Subcutaneous abdominal adipose tissue (tissue), 5 donors: Measurements from ENCODE around the gene DCUN1D4.

Experiments
- H3K27ac ChIP-seq: one replicate; pipeline ENCODE4 v1.7.0; 2013; ENCODE audit warnings: low read depth, mild to moderate bottlenecking, inconsistent platforms, low read length, moderate library complexity
- H3K27me3 ChIP-seq, 5 donors: one replicate each; pipeline ENCODE4 v1.7.0; 2013; ENCODE audit warnings: low read length in 5 of 5, inconsistent platforms in 1 of 5; ENCODE audit not compliant: control insufficient read depth in 5 of 5, insufficient read depth in 4 of 5
- H3K36me3 ChIP-seq, 5 donors: one replicate each; pipeline ENCODE4 v1.7.0; 2013; ENCODE audit warnings: low read length in 5 of 5; ENCODE audit not compliant: control insufficient read depth in 5 of 5, insufficient read depth in 5 of 5
- H3K4me1 ChIP-seq, 5 donors: one replicate each; pipeline ENCODE4 v1.7.0; 2013; ENCODE audit warnings: low read length in 5 of 5, mild to moderate bottlenecking in 3 of 5, moderate library complexity in 1 of 5; ENCODE audit not compliant: control insufficient read depth in 5 of 5, insufficient read depth in 5 of 5
- H3K4me3 ChIP-seq, 5 donors: one replicate each; pipeline ENCODE4 v1.7.0; 2013; ENCODE audit warnings: low read length in 5 of 5, low read depth in 1 of 5
- H3K9ac ChIP-seq, 5 donors: one replicate each; pipeline ENCODE4 v1.7.0; 2013; ENCODE audit warnings: low read length in 5 of 5, mild to moderate bottlenecking in 4 of 5, moderate library complexity in 3 of 5
- H3K9me3 ChIP-seq, 5 donors: one replicate each; pipeline ENCODE4 v1.7.0; 2013; ENCODE audit warnings: low read length in 5 of 5; ENCODE audit not compliant: control insufficient read depth in 5 of 5
- donor health status: healthy.
- donor health status: healthy.
- donor health status: healthy.
- donor health status: healthy.
- donor health status: healthy.

The DCUN1D4 gene

GRCh38 chr4:51842554-51843308 lies at the start of gene DCUN1D4:
Gene DCUN1D4, plus strand, starts transcription at chr4:51843153. Its CDS starts 90 bp downstream, at chr4:51843243.
- Histone ChIP-seq H3K4me3 (peak within 1 kb of the TSS; percentile 87 to 97 (median 91)), H3K4me1 (peaks cover 3 to 24% (median 19%) of the 10 kb centered on the region in 5 donors), H3K27me3 (no peaks in the 10 kb centered on the region), H3K9ac (peak within 1 kb of the TSS; percentile 73 to 86 (median 82)), H3K36me3 (peaks cover 0 to 5% (median 0%) of the 10 kb centered on the region in 5 donors), H3K27ac (peak within 1 kb of the TSS; percentile 92), H3K9me3 (no peaks in the 10 kb centered on the region)

- no peak overlapping the region for H3K27ac ChIP-seq
- peak overlapping the region in 1 of 5 donors; percentile 37 for H3K4me3 ChIP-seq
- peaks cover 8 to 35% (median 14%) of the 10 kb centered on the region in 5 donors for H3K9me3 ChIP-seq
These were observed 22.3 kb upstream of the DCUN1D4 start for GRCh38 chr4:51820443-51821234.

GRCh38 chr4:51825341-51825740 lies 17.6 kb upstream of the DCUN1D4 start:
- no peak overlapping the region for H3K9ac ChIP-seq
- no peak overlapping the region for H3K4me3 ChIP-seq
- H3K27me3 ChIP-seq: no peaks in the 10 kb centered on the region
- H3K27ac ChIP-seq: no peak overlapping the region
- peaks cover 0 to 18% (median 1%) of the 10 kb centered on the region in 5 donors for H3K9me3 ChIP-seq
- peaks cover 0 to 5% (median 0%) of the 10 kb centered on the region in 5 donors for H3K36me3 ChIP-seq
- no peaks in the 10 kb centered on the region for H3K4me1 ChIP-seq

More at GRCh38 chr4:51820443-51821234, 22.3 kb upstream of the DCUN1D4 start:
- Histone ChIP-seq H3K36me3 (peaks cover 0 to 8% (median 0%) of the 10 kb centered on the region in 5 donors), H3K9ac (no peak overlapping the region), H3K27me3 (no peaks in the 10 kb centered on the region), H3K4me1 (no peaks in the 10 kb centered on the region)

- Histone ChIP-seq H3K4me3 (no peak overlapping the region), H3K27me3 (no peaks in the 10 kb centered on the region), H3K4me1 (peaks cover 0 to 15% (median 7%) of the 10 kb centered on the region in 5 donors), H3K9me3 (no peaks in the 10 kb centered on the region), H3K36me3 (no peaks in the 10 kb centered on the region), H3K27ac (no peak overlapping the region), H3K9ac (no peak overlapping the region)
These were observed 12.7 kb upstream of the DCUN1D4 start for GRCh38 chr4:51830156-51830720.

- Histone ChIP-seq H3K9me3 (no peaks in the 10 kb centered on the region), H3K4me1 (peaks cover 0 to 15% (median 7%) of the 10 kb centered on the region in 5 donors), H3K36me3 (no peaks in the 10 kb centered on the region), H3K9ac (no peak overlapping the region), H3K4me3 (no peak overlapping the region), H3K27ac (no peak overlapping the region), H3K27me3 (no peaks in the 10 kb centered on the region)
These were observed 11.8 kb upstream of the DCUN1D4 start for GRCh38 chr4:51831133-51831532.

- no peaks in the 10 kb centered on the region for H3K9me3 ChIP-seq
- no peak overlapping the region for H3K9ac ChIP-seq
- no peak overlapping the region for H3K4me3 ChIP-seq
- no peaks in the 10 kb centered on the region for H3K27me3 ChIP-seq
- H3K27ac ChIP-seq: no peak overlapping the region
- H3K4me1 ChIP-seq: peaks cover 0 to 15% (median 7%) of the 10 kb centered on the region in 5 donors
- H3K36me3 ChIP-seq: no peaks in the 10 kb centered on the region
These were observed 9.7 kb upstream of the DCUN1D4 start for GRCh38 chr4:51833236-51833635.

GRCh38 chr4:51835079-51835478 lies 7.9 kb upstream of the DCUN1D4 start:
- no peak overlapping the region for H3K9ac ChIP-seq
- H3K4me3 ChIP-seq: no peak overlapping the region
- no peak overlapping the region for H3K27ac ChIP-seq
- H3K27me3 ChIP-seq: no peaks in the 10 kb centered on the region
- no peaks in the 10 kb centered on the region for H3K36me3 ChIP-seq
- H3K4me1 ChIP-seq: peaks cover 0 to 15% (median 7%) of the 10 kb centered on the region in 5 donors
- no peaks in the 10 kb centered on the region for H3K9me3 ChIP-seq

GRCh38 chr4:51835855-51836254 lies 7.1 kb upstream of the DCUN1D4 start:
- Histone ChIP-seq H3K36me3 (no peaks in the 10 kb centered on the region), H3K27ac (no peak overlapping the region), H3K4me3 (no peak overlapping the region), H3K4me1 (peaks cover 0 to 15% (median 7%) of the 10 kb centered on the region in 5 donors), H3K9ac (no peak overlapping the region), H3K9me3 (no peaks in the 10 kb centered on the region), H3K27me3 (no peaks in the 10 kb centered on the region)

GRCh38 chr4:51836549-51836948 lies 6.4 kb upstream of the DCUN1D4 start:
- no peaks in the 10 kb centered on the region for H3K36me3 ChIP-seq
- no peak overlapping the region for H3K4me3 ChIP-seq
- H3K27ac ChIP-seq: no peak overlapping the region
- H3K27me3 ChIP-seq: no peaks in the 10 kb centered on the region
- peaks cover 0 to 15% (median 7%) of the 10 kb centered on the region in 5 donors for H3K4me1 ChIP-seq
- no peaks in the 10 kb centered on the region for H3K9me3 ChIP-seq
- H3K9ac ChIP-seq: no peak overlapping the region

- H3K27ac ChIP-seq: no peak overlapping the region
- no peaks in the 10 kb centered on the region for H3K36me3 ChIP-seq
- no peaks in the 10 kb centered on the region for H3K27me3 ChIP-seq
- H3K4me1 ChIP-seq: peaks cover 3 to 19% (median 15%) of the 10 kb centered on the region in 5 donors
- no peak overlapping the region for H3K9ac ChIP-seq
- H3K4me3 ChIP-seq: no peak overlapping the region
- no peaks in the 10 kb centered on the region for H3K9me3 ChIP-seq
These were observed 2.2 kb upstream of the DCUN1D4 start for GRCh38 chr4:51840781-51841180.
